ENCODE measurements around the gene ZSWIM7. TPM values are rescaled to one million over a fixed set of nuclear protein-coding genes. Genes with fewer than 3 reads are reported as not detected.

The ZSWIM7 gene
- total RNA-seq, 1 experiment from 2014 or later, result 41.3 TPM

- TF ChIP-seq ARID4B (CRISPR knock-in tag; IDR thresholded peaks at IDR 0.05; ENCODE audit: borderline replicate concordance) (no peak), PREB (CRISPR knock-in tag; IDR thresholded peaks at IDR 0.05; ENCODE audit: borderline replicate concordance) (no peak), PRRX2 (CRISPR knock-in tag; IDR thresholded peaks at IDR 0.05) (no peak), NFE2L1 (CRISPR knock-in tag; IDR thresholded peaks at IDR 0.05) (no peak), MXD4 (CRISPR knock-in tag; IDR thresholded peaks at IDR 0.05; ENCODE audit: borderline replicate concordance) (no peak)
- TF ChIP-seq, protein P1, sequence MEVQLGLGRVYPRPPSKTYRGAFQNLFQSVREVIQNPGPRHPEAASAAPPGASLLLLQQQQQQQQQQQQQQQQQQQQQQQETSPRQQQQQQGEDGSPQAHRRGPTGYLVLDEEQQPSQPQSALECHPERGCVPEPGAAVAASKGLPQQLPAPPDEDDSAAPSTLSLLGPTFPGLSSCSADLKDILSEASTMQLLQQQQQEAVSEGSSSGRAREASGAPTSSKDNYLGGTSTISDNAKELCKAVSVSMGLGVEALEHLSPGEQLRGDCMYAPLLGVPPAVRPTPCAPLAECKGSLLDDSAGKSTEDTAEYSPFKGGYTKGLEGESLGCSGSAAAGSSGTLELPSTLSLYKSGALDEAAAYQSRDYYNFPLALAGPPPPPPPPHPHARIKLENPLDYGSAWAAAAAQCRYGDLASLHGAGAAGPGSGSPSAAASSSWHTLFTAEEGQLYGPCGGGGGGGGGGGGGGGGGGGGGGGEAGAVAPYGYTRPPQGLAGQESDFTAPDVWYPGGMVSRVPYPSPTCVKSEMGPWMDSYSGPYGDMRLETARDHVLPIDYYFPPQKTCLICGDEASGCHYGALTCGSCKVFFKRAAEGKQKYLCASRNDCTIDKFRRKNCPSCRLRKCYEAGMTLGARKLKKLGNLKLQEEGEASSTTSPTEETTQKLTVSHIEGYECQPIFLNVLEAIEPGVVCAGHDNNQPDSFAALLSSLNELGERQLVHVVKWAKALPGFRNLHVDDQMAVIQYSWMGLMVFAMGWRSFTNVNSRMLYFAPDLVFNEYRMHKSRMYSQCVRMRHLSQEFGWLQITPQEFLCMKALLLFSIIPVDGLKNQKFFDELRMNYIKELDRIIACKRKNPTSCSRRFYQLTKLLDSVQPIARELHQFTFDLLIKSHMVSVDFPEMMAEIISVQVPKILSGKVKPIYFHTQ (CRISPR knock-in tag; IDR thresholded peaks at IDR 0.05), result no peak
Observed at GRCh38 chr17:15972497-15972951, 27.0 kb downstream of the ZSWIM7 start (continued).

DNA sequence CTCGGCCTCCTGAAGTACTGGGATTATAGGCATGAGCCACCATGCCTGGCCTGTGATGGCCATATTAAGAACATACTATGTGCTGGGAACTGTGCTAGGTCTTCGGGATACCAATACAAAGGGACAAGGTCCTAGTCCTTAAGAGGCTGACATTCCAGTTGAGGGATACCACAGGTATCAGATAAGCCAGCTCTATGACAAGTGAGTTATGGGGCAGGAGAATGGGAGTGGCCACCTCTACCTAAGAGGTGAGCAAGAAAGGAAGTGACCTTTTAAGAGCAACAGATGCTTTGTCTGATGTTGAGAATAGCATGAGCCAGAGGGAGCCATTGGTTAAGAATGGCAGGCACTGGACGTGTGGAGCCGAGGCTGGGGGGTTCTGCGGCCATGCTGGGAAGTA is 27.6 kb downstream of the ZSWIM7 start:
- Mint-ChIP-seq H3K27me3 (ENCODE audit: low read depth) (no peaks in the 10 kb centered on the region), H3K9me3 (no peaks in the 10 kb centered on the region), H3K4me3 (no peak overlapping the region), H3K27ac (no peak overlapping the region), H3K4me1 (peaks cover 45% of the 10 kb centered on the region), H3K36me3 (peaks cover 18% of the 10 kb centered on the region)
- ChIA-PET CTCF (interaction anchor here (2.2 kb wide), 1 partner anchor 27 kb away, joined by 7 read pairs; the partner anchor contains the start of gene ADORA2B), POLR2A (interaction anchor here (0.6 kb wide), 1 partner anchor 292 kb away, joined by 7 read pairs; no protein-coding TSS in a partner anchor)
- TF ChIP-seq, protein P2, sequence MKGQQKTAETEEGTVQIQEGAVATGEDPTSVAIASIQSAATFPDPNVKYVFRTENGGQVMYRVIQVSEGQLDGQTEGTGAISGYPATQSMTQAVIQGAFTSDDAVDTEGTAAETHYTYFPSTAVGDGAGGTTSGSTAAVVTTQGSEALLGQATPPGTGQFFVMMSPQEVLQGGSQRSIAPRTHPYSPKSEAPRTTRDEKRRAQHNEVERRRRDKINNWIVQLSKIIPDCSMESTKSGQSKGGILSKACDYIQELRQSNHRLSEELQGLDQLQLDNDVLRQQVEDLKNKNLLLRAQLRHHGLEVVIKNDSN (CRISPR knock-in tag; IDR thresholded peaks at IDR 0.05), result no peak
- DNase-seq (ENCODE audit: low spot score) (no peak), ATAC-seq (no peak)

GRCh38 chr17:15971098-15971678 is 28.3 kb downstream of the ZSWIM7 start:
- H3K36me3 Mint-ChIP-seq, result peaks cover 15% of the 10 kb centered on the region
- POLR2A ChIA-PET, result no interaction called here
- DNase-seq (ENCODE audit: low spot score) (no peak), ATAC-seq (no peak)
- peaks cover 50% of the 10 kb centered on the region for H3K4me1 Mint-ChIP-seq
- CTCF ChIA-PET, result interaction anchor here (0.6 to 2.2 kb wide), 2 partner anchors 26 to 28 kb away, joined by 3 to 7 read pairs; partner anchors contain the start of gene ADORA2B
- TF ChIP-seq NR1H2 (CRISPR knock-in tag; IDR thresholded peaks at IDR 0.05) (no peak), NR2C2 (CRISPR knock-in tag; IDR thresholded peaks at IDR 0.05) (no peak), ELF4 (CRISPR knock-in tag; IDR thresholded peaks at IDR 0.05; ENCODE audit: low read depth) (no peak), SOX15 (CRISPR knock-in tag; IDR thresholded peaks at IDR 0.05) (no peak), GTF2I (CRISPR knock-in tag; conservative IDR thresholded peaks at IDR 0.05) (no peak), ZNF423 (CRISPR knock-in tag; IDR thresholded peaks at IDR 0.05) (no peak), SMAD4 (CRISPR knock-in tag; IDR thresholded peaks at IDR 0.05) (no peak), OVOL2 (CRISPR knock-in tag; IDR thresholded peaks at IDR 0.05; ENCODE audit: borderline replicate concordance) (no peak)
- TF ChIP-seq, protein P3, sequence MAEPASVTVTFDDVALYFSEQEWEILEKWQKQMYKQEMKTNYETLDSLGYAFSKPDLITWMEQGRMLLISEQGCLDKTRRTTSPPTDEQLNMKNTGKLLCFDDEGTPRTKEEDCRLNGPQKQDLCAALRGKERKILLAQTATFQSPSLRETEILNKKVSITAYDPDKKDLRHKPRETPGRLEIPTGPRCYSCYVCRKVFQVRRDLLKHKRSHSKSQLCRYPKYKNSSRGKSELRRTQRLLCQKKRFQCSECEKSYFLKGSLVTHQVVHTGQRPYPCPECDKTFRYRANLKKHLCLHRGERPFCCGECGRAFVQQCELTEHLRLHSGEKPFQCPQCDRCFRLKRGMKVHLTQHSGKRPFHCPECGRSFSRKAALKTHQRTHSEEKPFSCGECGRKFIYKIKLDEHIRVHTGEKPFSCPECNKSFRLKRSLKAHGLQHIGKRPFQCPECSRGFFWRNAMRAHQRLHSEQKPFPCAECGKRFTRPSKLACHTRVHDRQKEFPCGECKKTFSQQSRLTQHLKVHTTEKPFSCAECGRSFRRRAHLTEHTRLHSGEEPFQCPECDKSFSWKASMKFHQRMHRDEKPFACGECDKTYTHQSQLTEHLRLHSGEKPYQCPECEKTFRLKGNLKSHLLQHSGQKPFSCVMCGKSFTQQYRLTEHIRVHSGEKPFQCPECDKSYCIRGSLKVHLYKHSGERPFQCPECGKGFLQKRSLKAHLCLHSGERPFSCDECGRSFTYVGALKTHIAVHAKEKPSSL (CRISPR knock-in tag; conservative IDR thresholded peaks at IDR 0.05), result no peak
- TF ChIP-seq, protein P4, sequence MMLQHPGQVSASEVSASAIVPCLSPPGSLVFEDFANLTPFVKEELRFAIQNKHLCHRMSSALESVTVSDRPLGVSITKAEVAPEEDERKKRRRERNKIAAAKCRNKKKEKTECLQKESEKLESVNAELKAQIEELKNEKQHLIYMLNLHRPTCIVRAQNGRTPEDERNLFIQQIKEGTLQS (CRISPR knock-in tag; conservative IDR thresholded peaks at IDR 0.05), result no peak
- peak overlapping the region; percentile 54; the same call in 1 of the 2 replicates for H3K27ac Mint-ChIP-seq
- no peak overlapping the region for H3K4me3 Mint-ChIP-seq
- H3K9me3 Mint-ChIP-seq, result no peaks in the 10 kb centered on the region
- no peaks in the 10 kb centered on the region for H3K27me3 Mint-ChIP-seq (ENCODE audit: low read depth)

Measured in WTC11 (cell line).